SK-N-SH (cell line): ENCODE measurements around the gene KRTAP1-1. TPM values are rescaled to one million over a fixed set of nuclear protein-coding genes. Genes with fewer than 3 reads are reported as not detected.
"Not testable (repeated sequence)": the region's sequence is repeated elsewhere in the genome, so short reads cannot be mapped to it uniquely, and the experiment has no call there.

Experiments
- CTCF ChIA-PET: fragments of 300-600, 350-600 bp; formaldehyde crosslinking; extraction: SDS; loops from one replicate; lab custom pipeline; 2021; lab: Yijun Ruan, JAX
- POLR2A ChIA-PET: fragments of 350-600 bp; sonication (Branson Sonifier 250); formaldehyde crosslinking; extraction: SDS; loops from one replicate; lab custom pipeline; 2020; ENCODE audit warnings: antibody characterized with exemption, inconsistent platforms; lab: Yijun Ruan, JAX
- DNase-seq: peaks from one replicate; pipeline ENCODE4 v3.0.0; 2012
- H2AFZ ChIP-seq: fragments of 200-600 bp; sonication (generic); 2 replicates; pipeline ENCODE4 v1.8.1; 2016; ENCODE audit warnings: antibody characterized with exemption, mild to moderate bottlenecking, low read depth
- H3F3A ChIP-seq: fragments of 200-600 bp; sonication (generic); replicated peaks from 2 replicates; pipeline ENCODE3; 2016; ENCODE audit warnings: antibody characterized with exemption, mild to moderate bottlenecking; ENCODE audit not compliant: insufficient read depth
- H3K27ac ChIP-seq, 2 experiments: fragments of 200-500 bp in 1 of 2; fragments of 200-600 bp in 1 of 2; sonication (Bioruptor generic) in 1 of 2; sonication (generic), shearing (Covaris generic) in 1 of 2; 2 replicates each; pipeline versions ENCODE4 v1.5.1 to v1.6.1; 2014 to 2016; ENCODE audit warnings: low read depth in 2 of 2, inconsistent platforms in 1 of 2, low read length in 1 of 2, mild to moderate bottlenecking in 1 of 2, mixed read lengths in 1 of 2
- H3K27me3 ChIP-seq: fragments of 200-600 bp; sonication (generic), shearing (Covaris generic); 2 replicates; pipeline ENCODE4 v1.6.1; 2016; ENCODE audit warnings: mixed run types; ENCODE audit not compliant: insufficient read depth
- H3K36me3 ChIP-seq, 2 experiments: fragments of 200-500 bp in 1 of 2; fragments of 200-600 bp in 1 of 2; sonication (Bioruptor generic) in 1 of 2; sonication (generic) in 1 of 2; replicated peaks in 1 of 2; 2 replicates each; pipeline versions ENCODE3 to v1.5.1; 2014 to 2016; ENCODE audit warnings: low read length in 1 of 2, mild to moderate bottlenecking in 1 of 2; ENCODE audit not compliant: insufficient read depth in 2 of 2, control insufficient read depth in 1 of 2
- H3K4me1 ChIP-seq, 2 experiments: fragments of 200-500 bp in 1 of 2; fragments of 200-600 bp in 1 of 2; sonication (Bioruptor generic) in 1 of 2; sonication (generic), shearing (Covaris generic) in 1 of 2; 2 replicates each; pipeline versions ENCODE4 v1.5.1 to v1.6.1; 2014 to 2016; ENCODE audit warnings: low read depth in 1 of 2, low read length in 1 of 2, mixed run types in 1 of 2; ENCODE audit not compliant: insufficient read depth in 2 of 2, control insufficient read depth in 1 of 2
- H3K4me2 ChIP-seq: fragments of 200-600 bp; sonication (generic), shearing (Covaris generic); 2 replicates; pipeline ENCODE4 v1.6.1; 2017; ENCODE audit warnings: mixed run types
- H3K4me3 ChIP-seq, 2 experiments: fragments of 200-500 bp in 1 of 2; fragments of 200-600 bp in 1 of 2; sonication (Bioruptor generic) in 1 of 2; sonication (generic), shearing (Covaris generic) in 1 of 2; 2 replicates each; pipeline versions ENCODE4 v1.5.1 to v1.8.1; 2014 to 2016; ENCODE audit warnings: low read depth in 2 of 2, inconsistent platforms in 1 of 2, low read length in 1 of 2, mild to moderate bottlenecking in 1 of 2, mixed read lengths in 1 of 2, moderate library complexity in 1 of 2
- H3K79me2 ChIP-seq: fragments of 200-600 bp; sonication (generic); 2 replicates; pipeline ENCODE4 v1.8.1; 2017; ENCODE audit warnings: mild to moderate bottlenecking; ENCODE audit not compliant: insufficient read depth
- H3K9ac ChIP-seq: fragments of 200-600 bp; sonication (generic); 2 replicates; pipeline ENCODE4 v1.6.1; 2017; ENCODE audit warnings: mixed run types
- H3K9me2 ChIP-seq: fragments of 200-600 bp; sonication (generic); 2 replicates; pipeline ENCODE4 v1.6.1; 2017; ENCODE audit warnings: mixed run types
- H3K9me3 ChIP-seq: fragments of 200-600 bp; sonication (generic); 2 replicates; pipeline ENCODE4 v1.6.1; 2017; ENCODE audit warnings: mixed run types, mild to moderate bottlenecking, moderate library complexity
- H4K20me1 ChIP-seq: fragments of 200-600 bp; sonication (generic); 2 replicates; pipeline ENCODE4 v1.6.1; 2017; ENCODE audit warnings: mild to moderate bottlenecking, mixed run types; ENCODE audit not compliant: insufficient read depth
- FOSL2 ChIP-seq: IDR thresholded peaks from 2 replicates; pipeline ENCODE4 v1.4.0; 2012; ENCODE audit warnings: low read depth, mild to moderate bottlenecking, moderate library complexity, borderline replicate concordance
- FOXM1 ChIP-seq: IDR thresholded peaks from 2 replicates; pipeline ENCODE4 v1.4.0; 2012; ENCODE audit warnings: low read depth, mild to moderate bottlenecking
- GABPA ChIP-seq: IDR thresholded peaks from 2 replicates; pipeline ENCODE4 v1.4.0; 2012; ENCODE audit warnings: low read depth, mild to moderate bottlenecking
- MEF2A ChIP-seq: IDR thresholded peaks from 2 replicates; pipeline ENCODE4 v1.4.0; 2012; ENCODE audit warnings: low read depth, borderline replicate concordance
- NRF1 ChIP-seq: IDR thresholded peaks from 2 replicates; pipeline ENCODE4 v1.6.1; 2012; ENCODE audit warnings: low read depth, mild to moderate bottlenecking, low read length
- POLR2AphosphoS5 ChIP-seq: IDR thresholded peaks from 2 replicates; pipeline ENCODE4 v1.6.1; 2012; ENCODE audit warnings: low read depth, low read length
- RXRA ChIP-seq: IDR thresholded peaks from 2 replicates; pipeline ENCODE4 v1.4.0; 2012; ENCODE audit warnings: low read depth, mild to moderate bottlenecking, borderline replicate concordance
- TAF1 ChIP-seq: IDR thresholded peaks from 2 replicates; pipeline ENCODE4 v1.6.1; 2012; ENCODE audit warnings: low read depth, mild to moderate bottlenecking, low read length, moderate library complexity, borderline replicate concordance
- TCF12 ChIP-seq: IDR thresholded peaks from 2 replicates; pipeline ENCODE4 v1.4.0; 2012
- TEAD4 ChIP-seq: IDR thresholded peaks from 2 replicates; pipeline ENCODE4 v1.4.0; 2012; ENCODE audit warnings: mild to moderate bottlenecking, borderline replicate concordance; ENCODE audit not compliant: insufficient read depth
- USF1 ChIP-seq: IDR thresholded peaks from 2 replicates; pipeline ENCODE4 v1.4.0; 2012; ENCODE audit warnings: low read depth, borderline replicate concordance
- USF2 ChIP-seq: fragments of 150-350 bp; IDR thresholded peaks from 2 replicates; pipeline ENCODE4 v1.6.1; 2017; ENCODE audit warnings: antibody characterized with exemption, low read length, low read depth, borderline replicate concordance
- ZBTB33 ChIP-seq: IDR thresholded peaks from 2 replicates; pipeline ENCODE4 v1.4.0; 2012; ENCODE audit warnings: low read depth, borderline replicate concordance
- WGBS: methylation state at CpG from one replicate; pipeline ENCODE4 v1.1.6; 2017; ENCODE audit warnings: low lambda C conversion rate; 5-methylcytosine and 5-hydroxymethylcytosine counted together
- polyA plus RNA-seq, 3 experiments: library from polyadenylated mRNA; depleted of rRNA; stranded (reverse); fragments of >200 nt; gene quantifications; 2 replicates each; pipeline ENCODE4 v1.2.3, GENCODE V29; 2012
- TF ChIP-seq, protein P1 (sequence below): IDR thresholded peaks from 2 replicates; pipeline ENCODE4 v1.6.1; 2012; ENCODE audit warnings: mild to moderate bottlenecking, low read depth, low read length, moderate library complexity

KRTAP1-1 gene
- polyA plus RNA-seq, 1 of the 3 experiments (the other 2 are of a cell fraction), result not detected

DNA sequence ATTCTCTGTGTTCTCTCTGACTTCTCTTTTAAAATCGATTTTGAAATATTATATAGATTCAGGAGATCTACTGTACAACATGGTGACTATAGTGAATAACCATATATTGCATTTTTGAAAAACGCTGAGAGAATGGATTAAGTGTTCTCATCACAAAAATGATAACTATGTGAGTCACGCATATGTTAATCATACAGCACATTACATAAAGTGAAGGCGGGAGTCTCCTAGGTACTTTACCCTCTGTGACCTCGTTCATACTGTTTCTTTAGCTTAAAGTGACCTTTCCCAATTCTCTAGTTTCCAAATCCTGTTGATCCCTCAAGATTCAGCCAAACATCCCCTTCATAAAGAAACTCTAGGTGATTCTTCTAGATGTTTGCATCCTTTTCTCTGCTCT, 38.4 kb downstream of the KRTAP1-1 start:
- no peaks in the 10 kb centered on the region for H3F3A ChIP-seq
- H4K20me1 ChIP-seq, result no peaks in the 10 kb centered on the region
- no peaks in the 10 kb centered on the region for H3K9me3 ChIP-seq
- peaks cover 37% of the 10 kb centered on the region; the same call in 1 of the 2 replicates for H3K27me3 ChIP-seq
- H3K4me2 ChIP-seq, result no peak overlapping the region
- no peaks in the 10 kb centered on the region for H3K79me2 ChIP-seq
- no peak overlapping the region for H3K4me3 ChIP-seq
- no peak overlapping the region for H3K9ac ChIP-seq
- H3K36me3 ChIP-seq, result no peaks in the 10 kb centered on the region
- POLR2A ChIA-PET, result no interaction called here
- DNase-seq, result no peak
- 4% methylated on average over 5 of the region's 5 CpGs for WGBS
- CTCF ChIA-PET, result no interaction called here
- no peaks in the 10 kb centered on the region for H3K4me1 ChIP-seq
- TF ChIP-seq, protein P1, sequence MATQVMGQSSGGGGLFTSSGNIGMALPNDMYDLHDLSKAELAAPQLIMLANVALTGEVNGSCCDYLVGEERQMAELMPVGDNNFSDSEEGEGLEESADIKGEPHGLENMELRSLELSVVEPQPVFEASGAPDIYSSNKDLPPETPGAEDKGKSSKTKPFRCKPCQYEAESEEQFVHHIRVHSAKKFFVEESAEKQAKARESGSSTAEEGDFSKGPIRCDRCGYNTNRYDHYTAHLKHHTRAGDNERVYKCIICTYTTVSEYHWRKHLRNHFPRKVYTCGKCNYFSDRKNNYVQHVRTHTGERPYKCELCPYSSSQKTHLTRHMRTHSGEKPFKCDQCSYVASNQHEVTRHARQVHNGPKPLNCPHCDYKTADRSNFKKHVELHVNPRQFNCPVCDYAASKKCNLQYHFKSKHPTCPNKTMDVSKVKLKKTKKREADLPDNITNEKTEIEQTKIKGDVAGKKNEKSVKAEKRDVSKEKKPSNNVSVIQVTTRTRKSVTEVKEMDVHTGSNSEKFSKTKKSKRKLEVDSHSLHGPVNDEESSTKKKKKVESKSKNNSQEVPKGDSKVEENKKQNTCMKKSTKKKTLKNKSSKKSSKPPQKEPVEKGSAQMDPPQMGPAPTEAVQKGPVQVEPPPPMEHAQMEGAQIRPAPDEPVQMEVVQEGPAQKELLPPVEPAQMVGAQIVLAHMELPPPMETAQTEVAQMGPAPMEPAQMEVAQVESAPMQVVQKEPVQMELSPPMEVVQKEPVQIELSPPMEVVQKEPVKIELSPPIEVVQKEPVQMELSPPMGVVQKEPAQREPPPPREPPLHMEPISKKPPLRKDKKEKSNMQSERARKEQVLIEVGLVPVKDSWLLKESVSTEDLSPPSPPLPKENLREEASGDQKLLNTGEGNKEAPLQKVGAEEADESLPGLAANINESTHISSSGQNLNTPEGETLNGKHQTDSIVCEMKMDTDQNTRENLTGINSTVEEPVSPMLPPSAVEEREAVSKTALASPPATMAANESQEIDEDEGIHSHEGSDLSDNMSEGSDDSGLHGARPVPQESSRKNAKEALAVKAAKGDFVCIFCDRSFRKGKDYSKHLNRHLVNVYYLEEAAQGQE, result no peak
- no peak for TF ChIP-seq POLR2AphosphoS5
- TF ChIP-seq MEF2A, result no peak
- TF ChIP-seq NRF1, result no peak
- H3K9me2 ChIP-seq, result no peaks in the 10 kb centered on the region
- no peak overlapping the region for H3K27ac ChIP-seq
- H2AFZ ChIP-seq, result no peak overlapping the region

GRCh38 chr17:41001795-41002194, 39.5 kb downstream of the KRTAP1-1 start:
- H3K79me2 ChIP-seq, result no peaks in the 10 kb centered on the region
- H3K9ac ChIP-seq, result no peak overlapping the region
- POLR2A ChIA-PET, result no interaction called here
- no peaks in the 10 kb centered on the region for H3K4me1 ChIP-seq
- DNase-seq, result no peak
- 30% methylated on average over 4 of the region's 4 CpGs for WGBS
- no peak overlapping the region for H3K4me3 ChIP-seq
- TF ChIP-seq GABPA (no peak), FOSL2 (no peak), USF2 (no peak), MEF2A (no peak), USF1 (no peak), TEAD4 (no peak), TAF1 (no peak), ZBTB33 (no peak), RXRA (no peak), TCF12 (no peak), FOXM1 (no peak)
- H3K9me3 ChIP-seq, result no peaks in the 10 kb centered on the region
- H4K20me1 ChIP-seq, result no peaks in the 10 kb centered on the region
- no peak overlapping the region for H2AFZ ChIP-seq
- no peak overlapping the region for H3K27ac ChIP-seq
- CTCF ChIA-PET, result no interaction called here
- H3K27me3 ChIP-seq, result peaks cover 44% of the 10 kb centered on the region; the same call in 1 of the 2 replicates
- no peak overlapping the region for H3K4me2 ChIP-seq
- H3K9me2 ChIP-seq, result no peaks in the 10 kb centered on the region
- H3F3A ChIP-seq, result no peaks in the 10 kb centered on the region
- no peaks in the 10 kb centered on the region for H3K36me3 ChIP-seq

DNA sequence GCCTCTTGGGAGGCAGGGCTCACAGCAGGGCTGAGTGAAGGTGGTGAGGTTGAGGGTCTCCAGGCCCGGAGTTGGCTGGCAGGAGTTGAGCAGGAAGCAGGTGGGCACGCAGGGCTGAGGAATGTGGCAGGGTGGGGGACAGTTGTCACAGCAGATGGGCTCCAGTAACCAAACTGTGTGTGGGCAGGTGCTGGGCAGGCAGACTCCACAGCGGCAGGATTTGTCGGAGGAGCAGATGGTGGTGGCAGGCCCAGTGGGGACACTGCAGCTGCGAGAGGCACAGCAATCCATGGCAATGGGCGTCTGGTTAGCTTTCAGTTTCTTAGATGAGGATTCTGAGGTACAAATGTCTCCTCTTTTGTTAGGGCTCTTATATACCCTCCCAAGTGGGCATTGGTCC, 41.7 kb downstream of the KRTAP1-1 start, which contains the start of gene KRTAP3-2:
KRTAP3-2 (minus strand) TSS at position 344 of the 400 bp plus-strand sequence; CDS start at position 291, 53 bp downstream.
- H3F3A ChIP-seq, H3K4me2 ChIP-seq, H3K79me2 ChIP-seq, H3K4me1 ChIP-seq, DNase-seq, H3K9me3 ChIP-seq, H4K20me1 ChIP-seq, H3K9me2 ChIP-seq, H3K4me3 ChIP-seq, H3K27ac ChIP-seq, H3K36me3 ChIP-seq, H2AFZ ChIP-seq, H3K9ac ChIP-seq, CTCF ChIA-PET, POLR2A ChIA-PET: not testable (repeated sequence)
- 15% methylated on average over 6 of the region's 6 CpGs for WGBS
- peaks cover 43% of the 10 kb centered on the region; the same call in 1 of the 2 replicates for H3K27me3 ChIP-seq
